ENCODE measurements around the gene NR6A1. TPM values are rescaled to one million over a fixed set of nuclear protein-coding genes. Genes with fewer than 3 reads are reported as not detected.

Gene NR6A1
- total and polyA plus RNA-seq, 2 experiments from 2014 or later, result 44.2 to 139 TPM

DNA sequence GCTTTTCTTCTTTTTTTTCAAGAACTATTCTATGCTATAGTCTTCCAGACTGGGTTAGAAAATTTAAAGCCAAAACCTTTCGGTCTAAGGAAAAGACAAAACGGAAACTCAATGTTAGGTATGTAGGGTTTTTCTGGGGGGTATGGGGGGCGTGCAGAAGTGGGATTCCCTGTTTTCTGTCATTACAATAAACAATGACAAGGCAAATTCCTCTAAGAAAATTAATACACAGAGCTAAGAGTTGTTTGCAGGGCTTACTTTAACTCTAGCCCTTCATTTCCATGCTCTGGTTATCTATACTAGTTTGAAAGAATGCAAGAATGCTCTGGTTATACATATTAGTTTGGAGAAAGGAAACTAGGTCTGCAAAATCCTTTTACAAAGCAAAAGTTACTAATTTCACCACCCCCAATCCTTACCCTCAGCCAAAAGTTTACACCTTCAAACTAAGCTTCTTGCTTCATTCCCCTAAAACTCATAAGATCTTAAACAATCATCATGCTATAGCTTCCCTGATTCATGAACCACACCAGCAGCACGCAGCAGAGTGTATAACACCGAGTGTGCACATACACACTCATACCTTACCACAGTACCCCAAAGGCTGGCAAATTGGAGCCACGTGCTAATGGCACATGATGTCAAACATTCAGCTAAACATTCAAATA lies 174.8 kb downstream of the NR6A1 start:
- H3K4me1 ChIP-seq (ENCODE audit: insufficient read depth), result peaks cover 56% of the 10 kb centered on the region
- H3K4me1 Mint-ChIP-seq, result peaks cover 77% of the 10 kb centered on the region
- H3K27me3 Mint-ChIP-seq (ENCODE audit: insufficient read depth, low read depth, poor library complexity), result peaks cover 3% of the 10 kb centered on the region
- peak overlapping the region; percentile 95 for H3K27ac Mint-ChIP-seq
- H3K4me3 Mint-ChIP-seq, result peak overlapping the region; percentile 10; the same call in 1 of the 3 replicates
- no peak overlapping the region for H2AFZ ChIP-seq
- H3K4me2 ChIP-seq, result peak overlapping the region; percentile 64
- TF ChIP-seq POLR2AphosphoS5 (IDR thresholded peaks at IDR 0.05; ENCODE audit: low read depth) (no peak), STAT1 (IDR thresholded peaks at IDR 0.05; ENCODE audit: unreplicated experiment) (no peak), JUNB (IDR thresholded peaks at IDR 0.05; ENCODE audit: unreplicated experiment) (no peak), ZNF331 (CRISPR knock-in tag; IDR thresholded peaks at IDR 0.05; ENCODE audit: low read depth) (no peak), EZH2phosphoT487 (IDR thresholded peaks at IDR 0.05; ENCODE audit: unreplicated experiment) (no peak), EZH2 (IDR thresholded peaks at IDR 0.05; ENCODE audit: low read depth, unreplicated experiment) (no peak), CREB1 (CRISPR knock-in tag; IDR thresholded peaks at IDR 0.05; ENCODE audit: low read depth) (no peak), ZNF114 (CRISPR knock-in tag; IDR thresholded peaks at IDR 0.05) (no peak), NANOG (IDR thresholded peaks at IDR 0.05; ENCODE audit: borderline replicate concordance) (no peak)
- TF ChIP-seq, protein P1, sequence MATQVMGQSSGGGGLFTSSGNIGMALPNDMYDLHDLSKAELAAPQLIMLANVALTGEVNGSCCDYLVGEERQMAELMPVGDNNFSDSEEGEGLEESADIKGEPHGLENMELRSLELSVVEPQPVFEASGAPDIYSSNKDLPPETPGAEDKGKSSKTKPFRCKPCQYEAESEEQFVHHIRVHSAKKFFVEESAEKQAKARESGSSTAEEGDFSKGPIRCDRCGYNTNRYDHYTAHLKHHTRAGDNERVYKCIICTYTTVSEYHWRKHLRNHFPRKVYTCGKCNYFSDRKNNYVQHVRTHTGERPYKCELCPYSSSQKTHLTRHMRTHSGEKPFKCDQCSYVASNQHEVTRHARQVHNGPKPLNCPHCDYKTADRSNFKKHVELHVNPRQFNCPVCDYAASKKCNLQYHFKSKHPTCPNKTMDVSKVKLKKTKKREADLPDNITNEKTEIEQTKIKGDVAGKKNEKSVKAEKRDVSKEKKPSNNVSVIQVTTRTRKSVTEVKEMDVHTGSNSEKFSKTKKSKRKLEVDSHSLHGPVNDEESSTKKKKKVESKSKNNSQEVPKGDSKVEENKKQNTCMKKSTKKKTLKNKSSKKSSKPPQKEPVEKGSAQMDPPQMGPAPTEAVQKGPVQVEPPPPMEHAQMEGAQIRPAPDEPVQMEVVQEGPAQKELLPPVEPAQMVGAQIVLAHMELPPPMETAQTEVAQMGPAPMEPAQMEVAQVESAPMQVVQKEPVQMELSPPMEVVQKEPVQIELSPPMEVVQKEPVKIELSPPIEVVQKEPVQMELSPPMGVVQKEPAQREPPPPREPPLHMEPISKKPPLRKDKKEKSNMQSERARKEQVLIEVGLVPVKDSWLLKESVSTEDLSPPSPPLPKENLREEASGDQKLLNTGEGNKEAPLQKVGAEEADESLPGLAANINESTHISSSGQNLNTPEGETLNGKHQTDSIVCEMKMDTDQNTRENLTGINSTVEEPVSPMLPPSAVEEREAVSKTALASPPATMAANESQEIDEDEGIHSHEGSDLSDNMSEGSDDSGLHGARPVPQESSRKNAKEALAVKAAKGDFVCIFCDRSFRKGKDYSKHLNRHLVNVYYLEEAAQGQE (IDR thresholded peaks at IDR 0.05; ENCODE audit: unreplicated experiment), result no peak
- TF ChIP-seq, protein P2, sequence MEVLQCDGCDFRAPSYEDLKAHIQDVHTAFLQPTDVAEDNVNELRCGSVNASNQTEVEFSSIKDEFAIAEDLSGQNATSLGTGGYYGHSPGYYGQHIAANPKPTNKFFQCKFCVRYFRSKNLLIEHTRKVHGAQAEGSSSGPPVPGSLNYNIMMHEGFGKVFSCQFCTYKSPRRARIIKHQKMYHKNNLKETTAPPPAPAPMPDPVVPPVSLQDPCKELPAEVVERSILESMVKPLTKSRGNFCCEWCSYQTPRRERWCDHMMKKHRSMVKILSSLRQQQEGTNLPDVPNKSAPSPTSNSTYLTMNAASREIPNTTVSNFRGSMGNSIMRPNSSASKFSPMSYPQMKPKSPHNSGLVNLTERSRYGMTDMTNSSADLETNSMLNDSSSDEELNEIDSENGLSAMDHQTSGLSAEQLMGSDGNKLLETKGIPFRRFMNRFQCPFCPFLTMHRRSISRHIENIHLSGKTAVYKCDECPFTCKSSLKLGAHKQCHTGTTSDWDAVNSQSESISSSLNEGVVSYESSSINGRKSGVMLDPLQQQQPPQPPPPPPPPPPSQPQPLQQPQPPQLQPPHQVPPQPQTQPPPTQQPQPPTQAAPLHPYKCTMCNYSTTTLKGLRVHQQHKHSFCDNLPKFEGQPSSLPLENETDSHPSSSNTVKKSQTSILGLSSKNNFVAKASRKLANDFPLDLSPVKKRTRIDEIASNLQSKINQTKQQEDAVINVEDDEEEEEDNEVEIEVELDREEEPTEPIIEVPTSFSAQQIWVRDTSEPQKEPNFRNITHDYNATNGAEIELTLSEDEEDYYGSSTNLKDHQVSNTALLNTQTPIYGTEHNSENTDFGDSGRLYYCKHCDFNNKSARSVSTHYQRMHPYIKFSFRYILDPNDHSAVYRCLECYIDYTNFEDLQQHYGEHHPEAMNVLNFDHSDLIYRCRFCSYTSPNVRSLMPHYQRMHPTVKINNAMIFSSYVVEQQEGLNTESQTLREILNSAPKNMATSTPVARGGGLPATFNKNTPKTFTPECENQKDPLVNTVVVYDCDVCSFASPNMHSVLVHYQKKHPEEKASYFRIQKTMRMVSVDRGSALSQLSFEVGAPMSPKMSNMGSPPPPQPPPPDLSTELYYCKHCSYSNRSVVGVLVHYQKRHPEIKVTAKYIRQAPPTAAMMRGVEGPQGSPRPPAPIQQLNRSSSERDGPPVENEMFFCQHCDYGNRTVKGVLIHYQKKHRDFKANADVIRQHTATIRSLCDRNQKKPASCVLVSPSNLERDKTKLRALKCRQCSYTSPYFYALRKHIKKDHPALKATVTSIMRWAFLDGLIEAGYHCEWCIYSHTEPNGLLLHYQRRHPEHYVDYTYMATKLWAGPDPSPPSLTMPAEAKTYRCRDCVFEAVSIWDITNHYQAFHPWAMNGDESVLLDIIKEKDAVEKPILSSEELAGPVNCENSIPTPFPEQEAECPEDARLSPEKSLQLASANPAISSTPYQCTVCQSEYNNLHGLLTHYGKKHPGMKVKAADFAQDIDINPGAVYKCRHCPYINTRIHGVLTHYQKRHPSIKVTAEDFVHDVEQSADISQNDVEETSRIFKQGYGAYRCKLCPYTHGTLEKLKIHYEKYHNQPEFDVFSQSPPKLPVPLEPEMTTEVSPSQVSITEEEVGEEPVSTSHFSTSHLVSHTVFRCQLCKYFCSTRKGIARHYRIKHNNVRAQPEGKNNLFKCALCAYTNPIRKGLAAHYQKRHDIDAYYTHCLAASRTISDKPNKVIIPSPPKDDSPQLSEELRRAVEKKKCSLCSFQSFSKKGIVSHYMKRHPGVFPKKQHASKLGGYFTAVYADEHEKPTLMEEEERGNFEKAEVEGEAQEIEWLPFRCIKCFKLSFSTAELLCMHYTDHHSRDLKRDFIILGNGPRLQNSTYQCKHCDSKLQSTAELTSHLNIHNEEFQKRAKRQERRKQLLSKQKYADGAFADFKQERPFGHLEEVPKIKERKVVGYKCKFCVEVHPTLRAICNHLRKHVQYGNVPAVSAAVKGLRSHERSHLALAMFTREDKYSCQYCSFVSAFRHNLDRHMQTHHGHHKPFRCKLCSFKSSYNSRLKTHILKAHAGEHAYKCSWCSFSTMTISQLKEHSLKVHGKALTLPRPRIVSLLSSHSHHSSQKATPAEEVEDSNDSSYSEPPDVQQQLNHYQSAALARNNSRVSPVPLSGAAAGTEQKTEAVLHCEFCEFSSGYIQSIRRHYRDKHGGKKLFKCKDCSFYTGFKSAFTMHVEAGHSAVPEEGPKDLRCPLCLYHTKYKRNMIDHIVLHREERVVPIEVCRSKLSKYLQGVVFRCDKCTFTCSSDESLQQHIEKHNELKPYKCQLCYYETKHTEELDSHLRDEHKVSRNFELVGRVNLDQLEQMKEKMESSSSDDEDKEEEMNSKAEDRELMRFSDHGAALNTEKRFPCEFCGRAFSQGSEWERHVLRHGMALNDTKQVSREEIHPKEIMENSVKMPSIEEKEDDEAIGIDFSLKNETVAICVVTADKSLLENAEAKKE (CRISPR knock-in tag; IDR thresholded peaks at IDR 0.05), result no peak
- TF ChIP-seq, protein P3, sequence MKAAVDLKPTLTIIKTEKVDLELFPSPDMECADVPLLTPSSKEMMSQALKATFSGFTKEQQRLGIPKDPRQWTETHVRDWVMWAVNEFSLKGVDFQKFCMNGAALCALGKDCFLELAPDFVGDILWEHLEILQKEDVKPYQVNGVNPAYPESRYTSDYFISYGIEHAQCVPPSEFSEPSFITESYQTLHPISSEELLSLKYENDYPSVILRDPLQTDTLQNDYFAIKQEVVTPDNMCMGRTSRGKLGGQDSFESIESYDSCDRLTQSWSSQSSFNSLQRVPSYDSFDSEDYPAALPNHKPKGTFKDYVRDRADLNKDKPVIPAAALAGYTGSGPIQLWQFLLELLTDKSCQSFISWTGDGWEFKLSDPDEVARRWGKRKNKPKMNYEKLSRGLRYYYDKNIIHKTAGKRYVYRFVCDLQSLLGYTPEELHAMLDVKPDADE (IDR thresholded peaks at IDR 0.05), result no peak
- TF ChIP-seq, protein P4, sequence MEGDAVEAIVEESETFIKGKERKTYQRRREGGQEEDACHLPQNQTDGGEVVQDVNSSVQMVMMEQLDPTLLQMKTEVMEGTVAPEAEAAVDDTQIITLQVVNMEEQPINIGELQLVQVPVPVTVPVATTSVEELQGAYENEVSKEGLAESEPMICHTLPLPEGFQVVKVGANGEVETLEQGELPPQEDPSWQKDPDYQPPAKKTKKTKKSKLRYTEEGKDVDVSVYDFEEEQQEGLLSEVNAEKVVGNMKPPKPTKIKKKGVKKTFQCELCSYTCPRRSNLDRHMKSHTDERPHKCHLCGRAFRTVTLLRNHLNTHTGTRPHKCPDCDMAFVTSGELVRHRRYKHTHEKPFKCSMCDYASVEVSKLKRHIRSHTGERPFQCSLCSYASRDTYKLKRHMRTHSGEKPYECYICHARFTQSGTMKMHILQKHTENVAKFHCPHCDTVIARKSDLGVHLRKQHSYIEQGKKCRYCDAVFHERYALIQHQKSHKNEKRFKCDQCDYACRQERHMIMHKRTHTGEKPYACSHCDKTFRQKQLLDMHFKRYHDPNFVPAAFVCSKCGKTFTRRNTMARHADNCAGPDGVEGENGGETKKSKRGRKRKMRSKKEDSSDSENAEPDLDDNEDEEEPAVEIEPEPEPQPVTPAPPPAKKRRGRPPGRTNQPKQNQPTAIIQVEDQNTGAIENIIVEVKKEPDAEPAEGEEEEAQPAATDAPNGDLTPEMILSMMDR (conservative IDR thresholded peaks at IDR 0.05; ENCODE audit: low read depth in 2 of 2), result no peak
- DNase-seq (ENCODE audit: low spot score), result no peak
- H3F3A ChIP-seq (replicated peaks; ENCODE audit: low read depth), result no peaks in the 10 kb centered on the region
- H4K20me1 ChIP-seq (replicated peaks; ENCODE audit: insufficient read depth), result no peaks in the 10 kb centered on the region
- peak overlapping the region; percentile 95 for H3K27ac ChIP-seq (ENCODE audit: low read depth)
- no peaks in the 10 kb centered on the region for H3K9me2 ChIP-seq (ENCODE audit: insufficient read depth)
- H3K36me3 Mint-ChIP-seq (ENCODE audit: low read depth), result peaks cover 15% of the 10 kb centered on the region; the same call in 2 of the 3 replicates
- H3K9me3 Mint-ChIP-seq, result no peaks in the 10 kb centered on the region
- no peak overlapping the region for H3K4me3 ChIP-seq
- no peaks in the 10 kb centered on the region for H3K27me3 ChIP-seq (ENCODE audit: insufficient read depth)
- no peak for ATAC-seq
- peaks cover 14% of the 10 kb centered on the region for H3K79me2 ChIP-seq (replicated peaks; ENCODE audit: insufficient read depth)
- no peaks in the 10 kb centered on the region for H3K36me3 ChIP-seq (ENCODE audit: insufficient read depth)
